ENCODE results near the gene TAX1BP1.

- TF ChIP-seq POLR2A (IDR thresholded peaks at IDR 0.05; ENCODE audit: low read length), result no peak
- TF ChIP-seq GATA1 (IDR thresholded peaks at IDR 0.05; ENCODE audit: low read depth, low read length), result no peak
Observed at GRCh38 chr7:27784399-27785053, 44.6 kb downstream of the TAX1BP1 start.

Measured in erythroblast (primary cell).